ENCODE data around the gene TESK2.
"Not testable (repeated sequence)": the region's sequence is repeated elsewhere in the genome, so short reads cannot be mapped to it uniquely, and the experiment has no call there.

Gene TESK2, protein sequence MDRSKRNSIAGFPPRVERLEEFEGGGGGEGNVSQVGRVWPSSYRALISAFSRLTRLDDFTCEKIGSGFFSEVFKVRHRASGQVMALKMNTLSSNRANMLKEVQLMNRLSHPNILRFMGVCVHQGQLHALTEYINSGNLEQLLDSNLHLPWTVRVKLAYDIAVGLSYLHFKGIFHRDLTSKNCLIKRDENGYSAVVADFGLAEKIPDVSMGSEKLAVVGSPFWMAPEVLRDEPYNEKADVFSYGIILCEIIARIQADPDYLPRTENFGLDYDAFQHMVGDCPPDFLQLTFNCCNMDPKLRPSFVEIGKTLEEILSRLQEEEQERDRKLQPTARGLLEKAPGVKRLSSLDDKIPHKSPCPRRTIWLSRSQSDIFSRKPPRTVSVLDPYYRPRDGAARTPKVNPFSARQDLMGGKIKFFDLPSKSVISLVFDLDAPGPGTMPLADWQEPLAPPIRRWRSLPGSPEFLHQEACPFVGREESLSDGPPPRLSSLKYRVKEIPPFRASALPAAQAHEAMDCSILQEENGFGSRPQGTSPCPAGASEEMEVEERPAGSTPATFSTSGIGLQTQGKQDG

DNA sequence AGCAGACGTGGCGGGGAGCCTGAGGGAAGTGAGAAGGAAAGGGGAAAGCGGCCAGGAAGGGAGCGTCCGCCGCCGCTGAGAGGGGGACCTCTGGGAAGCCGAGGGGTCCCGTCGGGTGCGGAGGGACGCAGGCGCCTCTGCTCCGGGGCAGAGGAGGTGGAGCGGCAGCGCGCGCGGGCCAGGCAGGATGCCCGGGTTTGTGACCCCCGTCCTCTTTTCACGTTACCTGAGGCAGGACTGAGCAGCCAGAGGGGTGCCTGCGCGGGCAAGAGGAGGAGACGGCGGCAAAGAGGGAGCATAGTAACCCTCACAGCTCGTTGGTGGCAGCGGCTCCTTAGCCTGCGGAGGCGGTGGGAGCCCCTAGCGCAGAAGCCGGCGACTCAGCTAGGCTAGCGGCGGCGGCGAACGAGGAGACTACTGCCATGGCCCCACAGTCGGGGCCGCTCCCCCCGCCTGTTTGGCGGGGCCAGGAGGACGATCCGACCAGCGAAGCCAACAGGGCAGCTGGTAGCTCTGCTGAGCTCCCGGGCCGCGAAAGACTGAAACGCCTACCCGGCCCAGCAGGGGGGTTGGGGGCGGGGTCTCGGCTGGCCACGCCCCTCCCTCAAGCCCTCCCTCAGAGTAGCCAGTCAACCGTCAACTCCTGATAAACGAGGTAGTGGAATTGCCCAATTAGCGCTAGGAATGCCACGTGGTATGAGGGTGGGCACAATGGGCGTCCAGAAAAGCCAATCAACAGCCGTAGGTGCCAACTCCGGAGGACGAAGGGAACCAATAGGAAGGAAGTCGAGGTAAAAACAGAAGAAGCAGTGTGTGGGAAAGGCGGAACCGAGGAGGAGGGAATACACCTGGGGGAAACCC is at the start of gene TESK2:
TESK2 (minus strand) TSS at position 538 of the 861 bp plus-strand sequence. CDS start 33,378 bp downstream, outside the sequence.
- DNase-seq: peak; percentile 100

DNA sequence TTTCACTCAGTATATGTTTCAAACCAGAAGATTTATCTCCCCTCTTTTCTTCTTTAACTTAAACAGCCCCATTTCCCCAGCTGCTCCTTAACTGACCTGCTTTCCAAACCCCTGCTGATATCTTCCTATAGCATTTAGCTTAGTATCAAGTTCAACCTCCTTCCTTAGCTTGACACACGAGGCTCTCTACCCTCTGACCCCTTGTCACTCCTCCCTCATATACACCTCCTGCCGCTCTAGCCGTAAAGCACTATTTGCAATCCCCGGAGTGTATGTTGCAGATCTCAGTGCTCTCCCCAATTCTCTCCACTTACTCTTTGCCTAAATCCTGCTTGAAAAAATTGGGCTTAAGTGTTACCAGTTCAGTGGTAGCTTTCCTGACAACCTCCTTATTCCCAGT is 45.9 kb upstream of the TESK2 start:
- no peak for DNase-seq

DNA sequence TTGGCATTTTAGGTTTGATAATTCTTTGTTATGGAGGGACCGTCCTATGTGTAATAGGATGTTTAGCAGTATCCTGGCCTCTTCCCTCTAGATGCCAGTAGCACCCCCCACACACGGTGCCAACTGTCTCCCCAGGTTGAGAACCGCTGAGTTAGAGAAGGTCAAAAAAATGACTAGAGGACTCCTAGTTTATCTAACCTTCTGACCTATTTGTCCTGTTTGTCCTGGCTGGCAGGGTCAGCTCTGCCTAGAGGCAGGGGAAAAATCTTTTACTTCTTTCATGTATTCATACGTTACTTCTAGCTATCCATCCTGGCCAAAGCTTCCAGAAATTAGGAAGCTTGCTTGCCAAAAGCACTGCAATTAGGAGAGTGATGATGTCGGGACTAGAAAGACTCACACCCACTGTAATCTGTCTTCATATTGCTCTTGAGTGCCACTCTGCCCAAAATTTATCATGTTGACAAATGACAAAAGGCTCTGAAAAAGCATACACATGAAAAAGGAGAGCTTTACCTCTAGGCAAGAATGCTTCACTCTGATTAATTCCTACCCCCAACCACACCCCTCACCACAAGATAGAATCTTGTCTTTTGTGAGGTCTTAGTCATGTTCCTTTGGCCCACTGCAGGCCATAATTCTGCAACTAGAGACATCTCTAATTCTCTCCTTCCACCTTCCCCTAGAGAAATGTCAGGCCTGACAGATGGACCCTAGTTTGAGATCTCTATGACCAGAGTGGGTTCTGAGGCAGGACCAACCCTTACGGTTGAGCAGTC is 45.2 kb upstream of the TESK2 start:
- DNase-seq: no peak

DNA sequence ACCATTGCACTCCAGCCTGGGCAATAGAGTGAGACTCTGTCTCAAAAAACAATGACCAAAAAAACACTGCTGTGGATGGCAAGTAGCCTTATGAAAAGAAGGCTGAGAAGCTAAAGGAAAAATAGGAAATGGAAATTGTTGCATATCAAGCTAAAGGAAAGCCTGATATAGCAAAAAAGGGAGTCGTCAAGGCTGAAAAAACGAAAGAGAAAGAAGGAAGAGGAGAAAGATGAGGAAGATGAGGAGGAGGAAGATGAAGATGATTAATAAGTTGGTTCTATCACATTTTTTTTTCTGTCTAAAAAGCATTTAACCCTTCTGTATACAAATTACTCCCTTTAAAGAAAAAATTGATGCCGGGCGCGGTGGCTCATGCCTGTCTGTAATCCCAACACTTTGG is 40.9 kb upstream of the TESK2 start:
- no peak for DNase-seq

DNA sequence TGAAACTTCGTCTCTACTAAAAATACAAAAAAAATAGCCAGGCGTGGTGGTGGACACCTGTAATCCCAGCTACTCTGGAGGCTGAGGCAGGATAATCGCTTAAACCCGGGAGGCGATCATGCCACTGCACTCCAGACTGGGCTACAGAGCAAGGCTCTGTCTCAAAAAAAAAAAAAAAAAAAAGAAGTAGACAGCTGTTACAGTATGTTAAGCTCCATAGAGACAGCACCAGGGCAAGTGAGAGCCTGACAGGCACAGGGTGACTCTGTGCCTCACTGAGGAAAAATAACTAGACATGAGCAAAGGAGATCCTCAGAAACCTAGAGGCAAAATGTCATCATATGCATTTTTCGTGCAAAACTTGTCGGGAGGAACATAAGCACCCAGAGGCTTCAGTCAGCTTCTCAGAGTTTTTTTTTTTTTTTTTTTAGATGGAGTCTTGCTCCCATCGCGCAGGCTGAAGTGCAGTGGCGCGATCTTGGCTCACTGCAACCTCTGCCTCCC is 39.7 kb upstream of the TESK2 start:
- DNase-seq: no peak

DNA sequence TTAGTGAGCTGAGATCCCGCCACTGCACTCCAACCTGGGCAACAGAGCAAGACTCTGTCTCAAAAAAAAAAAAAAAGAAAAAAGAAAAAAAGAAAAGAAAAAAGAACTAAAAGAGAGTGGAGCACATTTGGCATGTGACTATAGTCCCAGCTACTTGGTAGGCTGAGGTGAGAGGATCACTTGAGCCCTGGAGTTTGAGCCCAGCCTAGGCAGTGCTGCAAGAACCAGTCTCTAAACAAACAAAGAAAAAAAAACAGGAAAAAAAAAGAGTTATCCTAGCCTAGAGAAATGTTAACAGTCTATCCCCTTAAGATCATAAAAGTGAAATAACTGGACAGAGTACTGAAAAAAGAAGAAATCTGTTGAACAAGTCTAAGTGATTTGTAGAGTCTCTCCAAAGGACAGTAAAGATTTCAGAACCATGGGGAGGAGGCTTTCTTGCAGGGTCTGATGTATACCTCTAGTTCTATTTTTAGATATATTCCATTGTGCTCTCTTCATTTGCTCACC is 35.2 kb upstream of the TESK2 start:
- no peak for DNase-seq

DNA sequence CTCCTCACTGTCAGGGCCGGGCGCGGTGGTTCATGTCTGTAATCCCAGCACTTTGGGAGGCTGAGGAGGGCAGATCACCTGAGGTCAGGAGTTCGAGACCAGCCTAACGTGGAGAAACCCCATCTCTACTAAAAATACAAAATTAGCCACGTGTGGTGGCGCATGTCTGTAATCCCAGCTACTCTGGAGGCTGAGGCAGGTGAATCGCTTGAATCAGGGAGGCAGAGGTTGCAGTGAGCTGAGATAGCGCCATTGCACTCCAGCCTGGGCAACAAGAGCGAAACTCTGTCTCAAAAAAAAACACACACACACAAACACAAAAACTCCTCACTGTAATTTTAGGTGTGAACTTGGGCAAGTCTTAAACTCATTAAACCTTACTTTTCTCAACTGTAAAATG is 33.0 kb upstream of the TESK2 start:
- not testable (repeated sequence) for DNase-seq

DNA sequence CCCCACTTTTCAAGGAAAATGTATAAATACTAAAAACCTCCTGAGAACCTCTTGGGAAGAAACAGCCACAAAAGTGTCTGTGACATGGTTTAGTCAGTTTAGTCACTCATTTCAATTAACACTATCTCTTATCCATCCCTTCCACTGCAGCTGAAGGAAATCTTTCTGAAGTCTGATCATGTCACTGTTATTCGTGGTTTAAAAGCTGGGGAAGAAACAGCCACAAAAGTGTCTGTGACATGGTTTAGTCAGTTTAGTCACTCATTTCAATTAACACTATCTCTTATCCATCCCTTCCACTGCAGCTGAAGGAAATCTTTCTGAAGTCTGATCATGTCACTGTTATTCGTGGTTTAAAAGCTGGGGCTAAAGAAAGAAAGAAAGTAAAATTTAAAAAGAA is 32.6 kb upstream of the TESK2 start:
- not testable (repeated sequence) for DNase-seq

DNA sequence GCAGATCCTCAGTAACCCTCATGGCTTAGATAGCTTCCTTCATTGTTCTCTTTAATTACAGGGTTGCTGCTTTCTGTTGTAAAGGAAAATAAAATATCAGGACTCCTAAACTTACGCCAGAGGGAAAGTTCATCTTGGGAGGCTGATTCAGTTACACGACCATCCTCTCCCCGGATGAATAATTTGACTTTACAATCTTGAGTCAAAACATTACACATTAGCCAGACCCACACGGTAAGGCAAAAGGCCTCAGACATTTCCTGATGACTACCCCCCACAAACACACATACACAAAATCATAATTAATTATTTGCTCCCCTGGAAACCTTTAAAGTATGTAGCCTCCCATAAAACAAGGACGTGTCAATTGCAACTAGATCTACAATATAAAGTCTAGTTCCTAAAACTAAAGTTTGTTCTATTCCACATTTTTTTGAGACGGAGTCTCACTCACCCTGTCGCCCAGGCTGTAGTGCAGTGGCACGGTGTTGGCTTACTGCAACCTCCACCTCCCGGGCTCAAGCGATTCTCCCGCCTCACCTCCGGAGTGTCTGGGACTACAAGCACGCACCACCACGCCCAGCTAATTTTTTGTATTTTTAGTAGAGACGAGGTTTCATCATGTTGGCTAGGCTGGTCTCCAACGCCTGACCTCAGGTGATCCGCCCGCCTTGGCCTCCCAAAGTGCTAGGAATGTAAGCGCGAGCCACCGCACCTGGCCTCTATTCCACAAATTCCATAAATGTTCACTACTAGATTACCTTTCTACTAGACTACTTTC is 31.6 kb upstream of the TESK2 start:
- peak; percentile 57 for DNase-seq

DNA sequence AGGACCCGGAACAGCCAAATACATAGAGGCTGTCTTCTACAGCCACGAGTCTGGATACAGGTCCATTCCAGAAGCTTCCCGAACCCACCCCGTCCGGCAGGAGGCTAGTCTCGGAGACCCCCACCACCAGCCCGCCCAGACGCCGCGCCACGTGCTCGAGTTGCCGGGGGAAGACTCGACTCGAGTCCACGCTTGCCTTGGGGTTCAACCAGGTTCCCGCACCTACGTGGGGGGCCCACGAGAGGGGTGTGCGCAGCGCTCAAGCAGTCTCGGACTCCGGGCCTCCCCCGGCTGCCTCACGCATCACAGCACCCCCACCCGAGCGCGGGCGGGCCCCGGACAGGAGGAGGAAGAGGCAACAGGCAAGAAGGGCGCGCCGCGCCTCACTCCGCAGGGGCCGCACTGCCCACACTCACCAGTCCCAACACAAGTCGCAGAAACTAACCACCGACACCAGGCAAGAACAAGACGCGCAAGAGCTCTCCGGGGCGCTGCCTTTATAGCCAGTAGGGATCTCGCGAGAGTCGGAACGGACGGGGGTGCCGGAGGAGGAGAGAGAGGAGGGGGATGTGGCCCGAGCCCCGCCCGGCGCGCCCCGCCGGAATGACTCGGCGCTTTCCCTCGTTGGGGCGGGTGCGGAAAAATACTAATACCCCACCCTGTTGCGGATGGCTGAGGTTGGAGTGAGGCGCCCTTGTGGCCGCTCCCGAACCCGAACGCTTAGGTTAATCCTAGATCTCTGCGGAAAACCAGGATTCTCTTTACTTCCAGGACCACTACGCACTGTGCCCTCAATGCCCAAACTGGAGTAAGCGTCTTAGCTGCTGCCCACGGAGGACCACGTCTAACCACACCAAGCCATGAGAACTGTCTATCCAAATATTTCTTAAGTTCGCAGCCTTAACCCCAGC is 30.7 kb upstream of the TESK2 start, which contains the start of gene PRDX1:
PRDX1 (minus strand) TSS at position 472 of the 911 bp plus-strand sequence. CDS start 2,841 bp downstream, outside the sequence.
- DNase-seq: peak; percentile 97

DNA sequence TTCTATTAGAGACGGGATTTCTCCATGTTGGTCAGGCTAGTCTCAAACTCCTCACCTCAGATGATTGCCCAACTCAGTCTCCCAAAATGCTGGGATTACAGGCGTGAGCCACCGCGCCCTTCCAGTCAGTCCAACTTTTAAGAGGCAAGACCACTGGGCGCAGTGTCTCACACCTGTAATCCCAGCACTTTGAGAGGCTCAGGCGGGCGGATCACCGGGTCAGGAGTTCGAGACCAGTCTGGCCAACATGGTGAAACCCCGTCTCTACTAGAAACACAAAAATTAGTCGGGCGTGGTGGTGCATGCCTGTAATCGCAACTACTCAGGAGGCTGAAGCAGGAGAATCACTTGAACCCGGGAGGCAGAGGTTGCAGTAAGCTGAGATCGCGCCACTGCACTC is 28.8 kb upstream of the TESK2 start:
- DNase-seq: not testable (repeated sequence)

DNA sequence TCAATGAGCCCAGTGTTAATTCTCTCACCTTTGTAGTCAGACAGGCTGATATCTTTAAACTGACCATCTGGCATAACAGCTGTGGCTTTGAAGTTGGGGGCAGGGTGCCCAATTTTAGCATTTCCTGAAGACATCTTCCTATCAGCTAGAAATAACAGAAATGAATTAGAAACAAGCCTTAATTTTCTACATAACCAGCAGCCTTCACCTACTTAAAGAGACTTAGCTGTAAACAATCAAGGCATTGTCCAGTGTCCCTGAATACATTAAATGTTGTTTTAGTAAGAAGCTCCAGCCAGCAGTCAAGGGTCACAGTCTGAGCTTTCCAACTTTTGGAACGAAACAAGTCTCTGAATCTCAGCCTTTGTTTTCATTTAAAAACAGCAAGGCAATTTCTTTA is 27.9 kb upstream of the TESK2 start:
- peak; percentile 34 for DNase-seq

DNA sequence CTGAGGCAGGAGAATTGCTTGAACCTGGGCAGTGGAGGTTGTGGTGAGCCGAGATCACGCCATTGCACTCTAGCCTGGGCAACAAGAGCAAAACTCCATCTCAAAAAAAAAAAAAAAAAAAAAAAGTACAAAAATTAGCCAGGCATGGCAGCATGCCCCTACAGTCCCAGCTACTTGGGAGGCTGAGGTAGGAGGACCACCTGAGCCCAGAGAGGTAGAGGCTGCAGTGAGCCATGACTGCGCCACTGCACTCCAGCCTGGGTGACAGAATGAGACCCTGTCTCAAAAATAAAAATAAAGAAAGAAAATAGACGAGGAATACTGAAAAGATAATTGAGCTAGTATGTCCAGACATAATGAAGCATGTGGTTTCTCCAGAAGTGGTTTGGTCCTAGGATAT is 27.4 kb upstream of the TESK2 start:
- DNase-seq: not testable (repeated sequence)

DNA sequence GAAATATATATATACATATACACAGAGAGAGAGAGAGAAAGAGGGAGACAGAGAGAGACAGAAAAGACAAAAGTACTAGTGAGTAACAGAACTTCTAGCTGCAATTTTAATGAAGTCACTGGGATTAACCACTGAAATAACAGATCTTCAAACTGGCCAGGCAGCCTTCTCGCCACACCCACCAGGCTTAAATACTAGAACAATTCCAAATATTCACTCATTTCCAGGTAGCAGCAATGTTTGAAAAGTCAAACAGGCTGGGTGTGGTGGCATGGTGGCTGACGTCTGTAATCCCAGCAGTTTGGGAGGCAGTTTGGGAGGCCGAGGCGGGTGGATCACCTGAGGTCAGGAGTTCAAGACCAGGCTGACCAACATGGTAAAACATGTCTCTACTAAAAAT is 25.5 kb upstream of the TESK2 start:
- DNase-seq: no peak

DNA sequence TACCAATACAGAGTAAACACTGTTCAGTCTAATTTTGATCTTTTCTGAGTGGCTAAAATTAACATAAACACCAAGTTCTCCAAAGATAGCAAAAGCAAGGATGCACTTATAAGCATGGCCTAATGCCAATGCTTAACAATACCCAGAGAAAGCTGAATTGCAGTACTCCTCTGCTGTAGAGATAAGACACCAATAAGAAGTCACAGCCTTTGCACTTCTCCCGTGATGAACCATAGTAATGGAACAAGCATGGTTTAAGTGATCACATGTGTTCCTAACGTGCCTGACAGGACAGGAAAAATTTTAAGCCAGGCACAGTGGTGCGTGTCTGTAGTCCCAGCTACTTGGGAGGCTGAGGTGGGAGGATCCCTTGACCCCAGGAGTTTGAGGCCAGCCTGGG is 25.1 kb upstream of the TESK2 start:
- DNase-seq: no peak

DNA sequence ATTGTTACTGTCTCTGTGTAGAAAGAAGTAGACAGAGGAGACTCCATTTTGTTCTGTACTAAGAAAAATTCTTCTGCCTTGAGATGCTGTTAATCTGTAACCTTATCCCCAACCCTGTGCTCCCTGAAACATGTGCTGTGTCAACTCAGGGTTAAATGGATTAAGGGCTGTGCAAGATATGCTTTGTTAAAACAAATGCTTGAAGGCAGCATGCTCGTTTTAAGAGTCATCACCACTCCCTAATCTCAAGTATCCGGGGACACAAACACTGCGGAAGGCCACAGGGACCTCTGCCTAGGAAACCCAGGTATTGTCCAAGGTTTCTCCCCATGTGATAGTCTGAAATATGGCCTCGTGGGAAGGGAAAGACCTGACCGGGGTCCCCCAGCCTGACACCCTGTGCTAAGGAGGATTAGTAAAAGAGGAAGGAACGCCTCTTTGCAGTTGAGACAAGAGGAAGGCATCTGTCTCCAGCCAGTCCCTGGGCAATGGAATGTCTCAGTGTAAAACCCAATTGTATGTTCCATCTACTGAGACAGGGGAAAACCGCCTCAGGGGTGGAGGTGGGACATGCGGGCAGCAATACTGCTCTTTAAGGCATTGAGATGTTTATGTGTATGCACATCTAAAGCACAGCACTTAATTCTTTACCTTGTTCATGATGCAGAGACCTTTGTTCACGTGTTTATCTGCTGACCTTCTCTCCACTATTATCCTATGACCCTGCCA is 22.7 kb upstream of the TESK2 start:
- not testable (repeated sequence) for DNase-seq

DNA sequence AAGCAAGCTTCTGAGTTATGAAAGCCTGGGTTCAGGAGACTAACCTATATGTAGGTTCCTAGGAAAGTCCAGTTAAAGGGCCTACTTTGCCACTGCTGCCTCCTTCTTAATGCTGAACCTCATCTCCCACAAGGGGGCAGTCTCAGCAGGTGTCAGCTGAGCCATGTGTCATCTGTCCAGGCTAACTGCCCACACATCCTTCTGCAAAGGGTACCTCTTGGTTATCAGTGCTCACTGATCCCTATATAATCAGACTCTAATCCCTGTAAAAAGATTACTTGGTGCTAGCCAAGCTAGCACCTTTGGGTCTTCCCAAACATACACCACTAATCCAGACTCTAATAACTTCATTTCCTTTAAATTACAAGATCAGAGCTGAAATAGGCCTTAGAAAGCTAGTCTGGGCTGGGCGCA is 21.7 kb upstream of the TESK2 start:
- DNase-seq: peak; percentile 59

DNA sequence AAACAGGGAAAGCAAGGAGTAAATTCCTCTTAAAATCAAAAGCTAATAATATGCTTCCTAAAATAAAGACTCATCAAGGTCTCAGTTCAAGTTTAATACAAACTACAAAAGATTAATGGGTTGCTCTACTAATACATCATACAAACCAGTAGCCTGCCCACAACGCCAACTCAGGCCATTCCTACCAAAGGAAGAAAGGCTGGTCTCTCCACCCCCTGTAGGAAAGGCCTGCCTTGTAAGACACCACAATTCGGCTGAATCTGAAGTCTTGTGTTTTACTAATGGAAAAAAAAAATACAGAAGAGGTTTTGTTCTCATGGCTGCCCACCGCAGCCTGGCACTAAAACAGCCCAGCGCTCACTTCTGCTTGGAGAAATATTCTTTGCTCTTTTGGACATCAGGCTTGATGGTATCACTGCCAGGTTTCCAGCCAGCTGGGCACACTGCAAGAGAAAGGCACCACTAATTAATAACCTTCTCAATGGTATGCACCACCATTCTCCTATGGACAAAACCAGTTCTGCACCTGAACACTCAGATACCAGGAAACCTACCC is 20.1 kb upstream of the TESK2 start:
- DNase-seq: peak; percentile 50
